GM12878 (cell line): ENCODE data around the gene ASB4. TPM values are rescaled to one million over a fixed set of nuclear protein-coding genes. Genes with fewer than 3 reads are reported as not detected.

Source experiments
- ATAC-seq: fragments of 200-7000 bp; cut with Tn5 transposase; 3 replicates; pipeline ENCODE4 v1.9.1; 2020; ENCODE audit warnings: mild to moderate bottlenecking, moderate library complexity
- BruUV-seq: library from RNA; stranded (reverse); fragments of 400-500 nt; replicated peaks from 2 replicates; lab custom pipeline; 2021; lab: Mats Ljungman, UMichigan
- CTCF ChIA-PET: fragments of 300-600 bp; sonication (Branson Sonifier 250); formaldehyde crosslinking; extraction: SDS; loops from one replicate; lab custom pipeline; 2021; ENCODE audit warnings: inconsistent platforms; lab: Yijun Ruan, JAX
- POLR2A ChIA-PET: fragments of 350-600 bp; formaldehyde crosslinking; extraction: SDS; loops from one replicate; lab custom pipeline; 2021; ENCODE audit warnings: inconsistent platforms; lab: Charles Lee
- RAD21 ChIA-PET: fragments of 300-600 bp; sonication (Branson Sonifier 250); formaldehyde crosslinking; loops from one replicate; lab custom pipeline; 2023; ENCODE audit warnings: antibody characterized with exemption; ENCODE audit not compliant: unreplicated experiment; lab: Charles Lee
- SMC1A ChIA-PET: fragments of 300-600 bp; sonication (Branson Sonifier 250); formaldehyde crosslinking; loops from one replicate; lab custom pipeline; 2023; ENCODE audit not compliant: unreplicated experiment, uncharacterized antibody; lab: Charles Lee
- DNase-seq: peaks from one replicate; pipeline ENCODE4 v3.0.0-alpha.2; 2011; ENCODE audit warnings: low read depth, low spot score
- FAIRE-seq: peaks from 3 replicates; lab custom pipeline; 2011; peaks lifted over from hg19 to GRCh38; lab: Jason Lieb, UNC
- H2AFZ ChIP-seq: 2 replicates; pipeline ENCODE4 v1.6.0; 2011; ENCODE audit warnings: low read depth, low read length, control low read depth; ENCODE audit not compliant: control insufficient read depth
- H3K27ac ChIP-seq: 2 replicates; pipeline ENCODE4 v1.5.1; 2011; ENCODE audit warnings: control low read depth; ENCODE audit not compliant: control insufficient read depth, insufficient read depth
- H3K27me3 ChIP-seq, 2 experiments: replicated peaks in 1 of 2; 2 replicates each; pipeline versions ENCODE4 v1.6.0 to v1.6.1; 2011; ENCODE audit warnings: low read length in 1 of 2; ENCODE audit not compliant: control insufficient read depth in 2 of 2, insufficient read depth in 2 of 2
- H3K36me3 ChIP-seq, 2 experiments: 2 replicates each; pipeline ENCODE4 v1.5.1; 2011; ENCODE audit warnings: low read length in 1 of 2; ENCODE audit not compliant: control insufficient read depth in 2 of 2, insufficient read depth in 2 of 2
- H3K4me1 ChIP-seq: 2 replicates; pipeline ENCODE4 v1.6.1; 2011; ENCODE audit warnings: mild to moderate bottlenecking, low read length, moderate library complexity, mixed read lengths; ENCODE audit not compliant: control insufficient read depth, insufficient read depth
- H3K4me2 ChIP-seq: 2 replicates; pipeline ENCODE4 v1.6.0; 2011; ENCODE audit warnings: control low read depth; ENCODE audit not compliant: control insufficient read depth, insufficient read depth
- H3K4me3 ChIP-seq: fragments of 200-600 bp; sonication (generic); 2 replicates; pipeline ENCODE4 v1.5.1; 2016
- H3K79me2 ChIP-seq: 2 replicates; pipeline ENCODE4 v1.6.0; 2011; ENCODE audit warnings: low read length; ENCODE audit not compliant: control insufficient read depth, insufficient read depth
- H3K9ac ChIP-seq: 2 replicates; pipeline ENCODE4 v1.8.0; 2011; ENCODE audit warnings: low read length, control low read depth, mixed read lengths; ENCODE audit not compliant: control insufficient read depth, insufficient read depth
- H3K9me3 ChIP-seq: replicated peaks from 3 replicates; pipeline ENCODE4 v1.5.1; 2011; ENCODE audit warnings: mild to moderate bottlenecking, low read length; ENCODE audit not compliant: control insufficient read depth, insufficient read depth
- H4K20me1 ChIP-seq: 2 replicates; pipeline ENCODE4 v1.6.0; 2011; ENCODE audit not compliant: control insufficient read depth, insufficient read depth
- CTCF ChIP-seq, 3 experiments: IDR thresholded peaks in 2 of 3; conservative IDR thresholded peaks in 1 of 3; 2 replicates each; pipeline ENCODE4 v1.5.1; 2011; ENCODE audit warnings: low read depth in 3 of 3, low read length in 3 of 3, mild to moderate bottlenecking in 3 of 3, control low read depth in 2 of 3, moderate library complexity in 2 of 3, inconsistent platforms in 1 of 3, mixed read lengths in 1 of 3; ENCODE audit not compliant: control insufficient read depth in 2 of 3, insufficient read depth in 1 of 3; ENCODE audit errors: extremely low read depth in 1 of 3
- RAD21 ChIP-seq: IDR thresholded peaks from 2 replicates; pipeline ENCODE4 v1.6.1; 2011; ENCODE audit warnings: mild to moderate bottlenecking, low read depth, low read length, moderate library complexity; ENCODE audit not compliant: insufficient read depth
- SMC3 ChIP-seq: IDR thresholded peaks from 2 replicates; pipeline ENCODE4 v1.6.1; 2011; ENCODE audit warnings: low read length, improper control_type of control experiment, borderline replicate concordance
- TCF7 ChIP-seq: IDR thresholded peaks from 2 replicates; pipeline ENCODE4 v1.6.1; 2014; ENCODE audit warnings: antibody characterized with exemption, borderline replicate concordance
- WRNIP1 ChIP-seq: IDR thresholded peaks from 2 replicates; pipeline ENCODE4 v1.6.1; 2011; ENCODE audit warnings: low read depth, low read length, improper control_type of control experiment, borderline replicate concordance
- WGBS: methylation state at CpG from one replicate; pipeline ENCODE4 v1.1.6; 2016; ENCODE audit warnings: low lambda C conversion rate; ENCODE audit not compliant: insufficient replicate concordance, insufficient coverage; ENCODE audit errors: missing lambda C conversion rate; 5-methylcytosine and 5-hydroxymethylcytosine counted together
- in situ Hi-C: fragments of 300-500 bp; cut with MboI; formaldehyde crosslinking; loops from 9 replicates; pipeline ENCODE4 v1.14.3; 2018; ENCODE audit warnings: mixed read lengths
- intact Hi-C: fragments of 100-400 bp; cut with micrococcal nuclease; formaldehyde crosslinking; loops from one replicate; pipeline ENCODE4 v1.14.2; 2022; ENCODE audit not compliant: unreplicated experiment
- polyA plus RNA-seq, 11 experiments: library from polyadenylated mRNA; depleted of rRNA in 4 of 11; unstranded in 6 of 11; stranded (reverse) in 5 of 11; fragments of >200 nt; fragmentation: Nextera tagmentation in 4 of 11; fragmentation: Illumina TruSeq in 1 of 11; extraction: Ambion mirVana in 4 of 11; extraction: Trizol in 1 of 11; gene quantifications; 1 replicate in 1 of 11; 2 replicates in 10 of 11; pipeline versions ENCODE4 v1.2.1 to v1.2.3, GENCODE V29; 2011 to 2016; ENCODE audit warnings: inconsistent platforms in 2 of 11, missing spikeins in 2 of 11, low read depth in 1 of 11
- total RNA-seq, 4 experiments: library from RNA; depleted of rRNA in 3 of 4; stranded (reverse); fragments of >200 nt in 3 of 4; fragmentation: Illumina TruSeq in 1 of 4; extraction: Trizol in 1 of 4; gene quantifications; 2 replicates each; pipeline versions ENCODE4 v1.2.1 to v1.2.3, GENCODE V29; 2013 to 2021

Gene ASB4
- total and polyA plus RNA-seq, 10 of the 15 experiments (the other 5 are each of a cell fraction or from before 2014, with no cell fraction given): 0.12 to 1.1 TPM; not detected in 8

- ATAC-seq: peak; percentile 47; the same call in 1 of the 3 replicates
- no peak for FAIRE-seq
- ChIA-PET SMC1A (interaction anchor here (0.8 to 23.7 kb wide), 10 partner anchors 12 to 156 kb away, joined by 3 to 448 read pairs (median 4); no protein-coding TSS in a partner anchor), POLR2A (interaction anchor here (1.0 kb wide), 1 partner anchor 16 kb away, joined by 4 read pairs; no protein-coding TSS in a partner anchor)
- H3K36me3 ChIP-seq: no peaks in the 10 kb centered on the region
- WGBS: 56% methylated on average over 3 of the region's 3 CpGs
- no peaks in the 10 kb centered on the region; a peak in 1 of 4 replicates for H3K27me3 ChIP-seq
- no peak overlapping the region for H3K9ac ChIP-seq
- no TSS peak for BruUV-seq
- intact Hi-C loops: no loop called here
- no peak overlapping the region for H3K4me2 ChIP-seq
- no peak overlapping the region for H3K4me3 ChIP-seq
- H3K4me1 ChIP-seq: no peaks in the 10 kb centered on the region
- no peaks in the 10 kb centered on the region for H4K20me1 ChIP-seq
- TF ChIP-seq SMC3: peak; percentile 25; the same call in 1 of the 2 replicates
- no peak for TF ChIP-seq WRNIP1
- TF ChIP-seq RAD21: peak; percentile 48
- peak; percentile 14 to 38 (median 32); a peak in 4 of 6 replicates for TF ChIP-seq CTCF (IDR thresholded peaks at IDR 0.05 in 2 of 3, conservative IDR thresholded peaks at IDR 0.05 in 1 of 3; ENCODE audit: control insufficient read depth in 2 of 3, extremely low read depth in 1 of 3, insufficient read depth in 1 of 3, low read depth in 3 of 3, low read length in 3 of 3)
- no peak for TF ChIP-seq TCF7
- TF ChIP-seq, all 136 proteins: peak for 3
- in situ Hi-C loops: no loop called here
- H3K27ac ChIP-seq: no peak overlapping the region
- no peak for DNase-seq
- ChIA-PET RAD21 (interaction anchor here (0.8 to 8.1 kb wide), 6 partner anchors 16 to 144 kb away, joined by 4 to 81 read pairs (median 6); no protein-coding TSS in a partner anchor), CTCF (interaction anchor here (0.6 to 11.4 kb wide), 14 partner anchors 12 to 326 kb away, joined by 3 to 146 read pairs (median 4); no protein-coding TSS in a partner anchor)
- no peaks in the 10 kb centered on the region for H3K79me2 ChIP-seq
- H3K9me3 ChIP-seq: no peaks in the 10 kb centered on the region
- H2AFZ ChIP-seq: no peak overlapping the region
Observed at GRCh38 chr7:95545007-95545615, 59.4 kb downstream of the ASB4 start.
